ENCODE results near the gene CLEC7A.

The CLEC7A gene

GRCh38 chr12:10069976-10070375, 60.0 kb downstream of the CLEC7A start:
- TF ChIP-seq CTCF (IDR thresholded peaks at IDR 0.05), result no peak

GRCh38 chr12:10069099-10069498, 60.9 kb downstream of the CLEC7A start:
- no peak for TF ChIP-seq CTCF (IDR thresholded peaks at IDR 0.05)

- no peak for TF ChIP-seq CTCF (IDR thresholded peaks at IDR 0.05)
These were observed 61.4 kb downstream of the CLEC7A start for GRCh38 chr12:10068644-10069043.

GRCh38 chr12:10067942-10068341, 62.1 kb downstream of the CLEC7A start:
- no peak for TF ChIP-seq CTCF (IDR thresholded peaks at IDR 0.05)

GRCh38 chr12:10067264-10067663, 62.7 kb downstream of the CLEC7A start:
- no peak for TF ChIP-seq CTCF (IDR thresholded peaks at IDR 0.05)
